GM19328 (cell line): Measurements from ENCODE around the gene MATCAP1.

Source experiments
- ATAC-seq: cut with Tn5 transposase; IDR thresholded peaks from one replicate; pipeline ENCODE4 v1.9.1; 2021; ENCODE audit warnings: mild to moderate bottlenecking, moderate library complexity; ENCODE audit not compliant: unreplicated experiment

MATCAP1 gene

GRCh38 chr16:67208154-67208896 lies 24.6 kb upstream of the MATCAP1 start:
- no peak for ATAC-seq

GRCh38 chr16:67207249-67208091 lies 23.7 kb upstream of the MATCAP1 start:
- ATAC-seq, result no peak

GRCh38 chr16:67206838-67207248 lies 23.1 kb upstream of the MATCAP1 start:
- no peak for ATAC-seq

- ATAC-seq, result no peak
These were observed 22.5 kb upstream of the MATCAP1 start for GRCh38 chr16:67206129-67206837.

GRCh38 chr16:67204076-67204475 lies 20.3 kb upstream of the MATCAP1 start:
- ATAC-seq, result no peak

- no peak for ATAC-seq
These were observed 19.3 kb upstream of the MATCAP1 start for GRCh38 chr16:67202956-67203493.

- ATAC-seq, result no peak
These were observed 18.7 kb upstream of the MATCAP1 start for GRCh38 chr16:67202426-67202825.

- ATAC-seq, result no peak
These were observed 17.9 kb upstream of the MATCAP1 start for GRCh38 chr16:67201411-67202345.

- ATAC-seq, result no peak
These were observed 16.7 kb upstream of the MATCAP1 start for GRCh38 chr16:67200491-67200890.

GRCh38 chr16:67199808-67200198 lies 16.0 kb upstream of the MATCAP1 start:
- ATAC-seq, result no peak

- ATAC-seq, result no peak
These were observed 15.4 kb upstream of the MATCAP1 start, which contains the start of gene ELMO3 for GRCh38 chr16:67199011-67199807. Gene ELMO3 (plus strand): TSS chr16:67199131. CDS start chr16:67199327, 196 bp downstream.

- no peak for ATAC-seq
These were observed 14.5 kb upstream of the MATCAP1 start for GRCh38 chr16:67198238-67198734.

- ATAC-seq, result no peak
These were observed 13.9 kb upstream of the MATCAP1 start for GRCh38 chr16:67197704-67198103.

- ATAC-seq, result no peak
These were observed 13.1 kb upstream of the MATCAP1 start for GRCh38 chr16:67196881-67197280.

- no peak for ATAC-seq
These were observed 11.9 kb upstream of the MATCAP1 start for GRCh38 chr16:67195676-67196075.

- ATAC-seq, result no peak
These were observed 10.5 kb upstream of the MATCAP1 start for GRCh38 chr16:67194260-67194659.

GRCh38 chr16:67193536-67193935 lies 9.8 kb upstream of the MATCAP1 start:
- no peak for ATAC-seq

GRCh38 chr16:67192781-67193361 lies 9.1 kb upstream of the MATCAP1 start:
- no peak for ATAC-seq
